HG03558 (cell line): ENCODE measurements around the gene HOXB8.

ENCODE experiments used
- ATAC-seq: cut with Tn5 transposase; IDR thresholded peaks from one replicate; pipeline ENCODE4 v1.9.1; 2021; ENCODE audit warnings: moderate number of reproducible peaks; ENCODE audit not compliant: unreplicated experiment; ENCODE audit errors: extremely low read depth

The HOXB8 gene

GRCh38 chr17:48571024-48571818 lies 43.9 kb downstream of the HOXB8 start:
- ATAC-seq, result no peak

DNA sequence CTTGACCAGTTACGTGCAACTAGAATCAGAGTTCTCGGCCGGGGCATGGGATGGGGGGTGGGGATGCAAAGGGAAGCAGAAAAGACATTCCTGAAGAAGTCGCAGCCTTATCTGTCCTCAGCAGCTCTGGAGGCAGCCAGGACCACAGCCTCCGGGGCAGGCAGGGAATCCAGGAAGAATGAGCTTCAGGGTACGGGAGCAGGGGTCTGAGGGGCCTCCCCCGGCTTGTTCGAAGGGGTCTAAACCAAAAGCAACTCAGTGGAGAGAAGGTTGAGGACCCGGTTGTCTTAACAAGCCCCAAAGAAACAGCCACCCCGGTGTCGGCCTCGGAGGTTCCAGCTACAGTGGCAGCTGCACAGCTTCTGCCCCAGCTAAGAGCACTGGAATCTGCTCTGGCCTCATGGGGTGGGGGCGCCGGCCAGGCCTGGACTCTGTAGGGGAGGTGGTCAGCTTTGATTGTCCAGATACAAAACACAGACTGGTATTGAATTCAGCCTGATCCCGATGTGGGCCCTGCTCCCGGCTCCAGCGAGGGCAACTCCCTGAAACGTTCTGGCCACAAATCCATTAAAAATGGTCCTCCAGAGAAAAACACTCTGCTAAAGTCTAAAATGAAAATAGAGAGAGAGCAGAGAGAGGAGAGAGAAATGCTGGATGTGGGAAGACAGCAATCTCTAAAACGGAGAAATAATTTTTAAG lies 44.6 kb downstream of the HOXB8 start:
- no peak for ATAC-seq

DNA sequence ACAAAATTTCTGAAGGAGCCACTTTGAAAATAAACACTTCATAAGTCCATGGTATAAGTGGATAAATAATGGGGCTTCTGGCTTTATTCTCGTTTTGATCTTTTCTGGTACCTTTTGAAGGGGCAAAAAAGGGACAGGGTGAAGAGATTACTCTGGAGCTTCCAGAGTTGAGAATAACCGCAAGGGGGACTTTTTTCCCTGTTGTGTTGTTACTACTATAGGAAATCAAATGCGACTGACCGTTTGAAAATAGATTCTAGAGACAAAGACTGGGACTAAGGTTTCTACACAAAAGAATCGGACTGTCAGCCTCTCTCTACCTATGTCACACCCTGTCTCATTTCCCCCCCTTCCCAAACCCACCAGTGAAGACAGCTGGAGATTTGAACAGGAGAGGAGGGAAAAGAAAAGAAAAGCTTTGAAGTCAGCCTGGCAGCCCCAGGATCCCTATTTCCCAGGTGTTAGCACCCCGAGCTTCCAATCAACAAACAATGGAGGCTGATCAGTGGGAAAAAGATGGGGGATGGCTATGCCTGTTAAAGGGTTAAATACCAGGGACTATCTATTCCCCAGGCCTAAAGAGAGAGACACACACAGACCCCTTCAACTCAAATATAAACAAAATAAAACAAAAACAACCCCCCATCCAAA lies 45.3 kb downstream of the HOXB8 start:
- ATAC-seq, result no peak

- no peak for ATAC-seq
These were observed 45.9 kb downstream of the HOXB8 start for GRCh38 chr17:48569240-48569582.

DNA sequence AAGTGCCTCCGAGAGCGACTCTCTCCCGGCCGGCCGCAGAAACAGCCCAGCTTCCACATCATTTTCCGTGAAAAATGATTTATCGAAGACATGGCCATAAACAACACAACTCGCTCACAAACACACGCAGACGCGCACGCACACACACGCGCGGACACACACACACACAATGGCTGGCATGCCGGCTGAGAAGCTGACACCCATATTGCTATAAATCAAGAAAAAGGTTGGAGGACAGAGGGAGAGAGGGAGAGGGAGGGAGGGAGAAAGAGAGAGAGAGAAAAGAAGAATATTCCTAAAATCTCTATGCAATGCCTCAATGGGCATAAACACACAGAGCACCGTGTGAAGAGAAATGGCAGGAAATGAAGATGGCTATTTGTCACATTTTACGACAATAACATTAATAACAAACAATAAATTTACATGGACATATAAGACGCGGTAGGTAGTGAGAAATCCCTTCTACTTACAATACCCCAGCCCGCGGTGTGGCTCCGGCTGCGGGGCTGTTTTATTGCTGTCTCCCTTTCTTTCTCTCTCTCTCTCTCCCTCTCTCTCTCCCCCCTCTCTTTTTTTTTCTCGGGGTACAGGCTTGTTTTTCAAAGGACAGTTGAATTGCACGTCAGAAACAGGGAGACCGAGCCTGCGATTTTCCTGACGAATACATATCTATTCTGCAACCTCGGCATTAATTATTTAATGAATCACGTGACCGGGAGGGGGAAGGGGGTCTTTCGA lies 46.4 kb downstream of the HOXB8 start:
- ATAC-seq, result no peak

DNA sequence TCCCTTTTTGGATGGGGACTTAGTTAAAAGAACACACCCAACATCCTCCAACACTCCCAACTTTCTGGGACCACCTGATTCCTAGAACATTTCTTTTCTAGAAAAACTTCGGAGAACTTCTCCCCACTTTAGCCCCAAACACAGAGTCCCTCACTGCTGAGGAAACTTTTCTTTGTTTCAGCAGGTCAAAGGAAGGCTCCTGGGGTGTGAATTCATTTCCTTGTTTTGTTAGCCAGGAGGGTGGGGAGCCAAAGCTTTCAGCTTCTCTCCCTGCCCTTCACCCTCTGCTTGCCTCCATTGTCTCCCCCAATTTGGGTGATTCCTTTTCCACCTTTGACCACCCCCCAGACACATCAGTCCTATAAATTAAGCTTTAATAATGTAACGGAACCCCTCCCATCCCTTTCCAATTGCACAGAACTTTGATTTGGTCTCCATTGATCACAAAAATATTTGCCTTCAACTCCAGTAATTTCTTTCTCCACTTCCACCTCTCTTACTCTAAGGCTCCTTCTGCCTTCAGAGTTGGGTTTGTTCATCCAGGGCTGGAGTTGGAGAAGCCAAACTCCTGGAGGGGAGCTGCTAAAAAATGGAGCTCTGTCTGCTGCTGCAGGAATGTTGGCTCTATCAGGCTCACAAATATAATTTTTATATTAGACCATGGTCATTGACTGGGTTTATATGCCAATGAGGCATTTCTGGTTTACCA lies 47.3 kb downstream of the HOXB8 start:
- no peak for ATAC-seq

GRCh38 chr17:48567209-48567608 lies 47.9 kb downstream of the HOXB8 start:
- ATAC-seq, result no peak

DNA sequence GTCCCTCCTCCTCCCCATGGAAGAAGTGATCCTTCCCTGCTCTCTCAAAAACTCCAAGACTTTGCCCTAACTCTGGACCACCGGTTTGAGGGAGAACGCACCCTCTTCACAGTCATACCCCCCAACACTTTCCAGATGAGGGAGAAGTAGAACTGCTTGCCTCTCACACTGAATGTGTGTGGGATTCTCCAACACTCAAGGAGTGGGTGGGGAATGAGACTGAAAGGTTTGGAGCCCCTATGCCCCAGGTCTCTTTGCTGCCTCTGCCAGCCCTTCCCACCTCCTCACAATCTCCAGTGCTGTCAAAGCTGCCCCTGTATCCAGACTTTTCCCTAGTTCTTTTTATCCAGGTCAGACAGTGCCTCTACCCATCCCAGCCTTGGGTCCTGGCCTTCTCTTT lies 48.4 kb downstream of the HOXB8 start:
- ATAC-seq, result no peak

- no peak for ATAC-seq
These were observed 49.0 kb downstream of the HOXB8 start for GRCh38 chr17:48565925-48566710.

GRCh38 chr17:48565022-48565554 lies 50.0 kb downstream of the HOXB8 start:
- no peak for ATAC-seq

GRCh38 chr17:48564188-48565021 lies 50.7 kb downstream of the HOXB8 start:
- ATAC-seq, result no peak

DNA sequence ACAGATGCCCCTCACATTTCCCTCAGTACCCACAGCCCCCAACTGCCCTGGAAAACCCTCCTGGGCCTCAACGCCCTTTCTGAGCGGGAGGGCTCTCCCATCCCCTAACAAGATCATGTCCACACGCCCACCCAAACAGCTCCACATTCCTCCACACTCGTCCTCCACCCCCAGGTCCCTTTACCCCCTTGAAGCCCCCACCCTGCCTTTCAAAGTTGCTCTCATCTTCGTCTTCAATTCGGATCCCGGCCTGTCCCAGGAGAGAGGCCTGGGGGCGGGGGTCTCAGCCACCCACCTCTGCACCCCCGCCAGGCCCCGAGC lies 51.3 kb downstream of the HOXB8 start:
- ATAC-seq, result no peak

- ATAC-seq, result no peak
These were observed 51.7 kb downstream of the HOXB8 start for GRCh38 chr17:48563385-48563838.

DNA sequence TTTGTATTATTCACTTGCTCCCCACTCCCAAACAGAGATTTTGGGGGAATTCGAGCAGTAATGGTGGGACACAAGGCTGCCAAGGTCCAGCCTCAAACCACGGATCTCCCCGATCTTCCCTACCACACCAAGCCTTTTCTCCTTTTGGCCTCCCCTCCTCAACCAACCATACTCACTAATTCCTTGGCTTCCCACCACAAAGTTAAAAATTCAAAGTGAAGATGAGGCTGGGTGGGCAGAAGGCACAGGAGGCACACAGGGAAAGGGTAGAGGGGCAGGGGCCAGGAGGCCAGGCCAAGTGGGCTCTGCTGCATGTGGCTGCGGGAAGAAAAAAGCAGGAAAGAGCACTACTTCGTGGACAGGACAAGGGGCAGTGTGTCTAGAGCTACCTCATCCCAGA lies 52.2 kb downstream of the HOXB8 start:
- no peak for ATAC-seq
